Activated CD4-positive, CD25-positive, alpha-beta regulatory T cell treated with anti-CD3 and anti-CD28 coated beads, Interleukin-2, amount 50 U/mL, for 24 hours (primary cell): ENCODE data around the gene NRXN3.

Source experiments
- ATAC-seq, 2 donors: fragments of 150-1000 bp; cut with Tn5 transposase; one replicate each; pipeline ENCODE4 v1.10.0; 2021; ENCODE audit warnings: mild to moderate bottlenecking in 1 of 2, moderate library complexity in 1 of 2

The NRXN3 gene

DNA sequence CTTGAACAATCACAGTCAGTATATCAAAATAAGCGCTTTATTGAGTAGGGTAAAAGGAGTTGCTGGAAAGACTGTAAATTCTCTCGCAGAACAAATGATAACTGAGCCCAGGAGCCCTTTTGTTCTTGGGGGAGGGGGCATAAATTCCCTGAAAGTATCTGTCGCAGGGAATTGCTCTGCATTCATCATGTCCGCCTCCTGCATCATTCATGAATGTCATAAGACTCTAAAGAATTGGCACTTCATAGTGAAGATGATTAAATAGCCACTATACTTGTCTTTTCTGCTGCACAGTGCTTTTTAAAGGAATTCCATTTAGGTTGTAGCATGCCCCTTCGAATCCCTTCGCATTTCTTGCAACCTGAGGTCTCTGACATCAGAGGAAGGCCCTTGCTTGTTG lies 1278.8 kb downstream of the NRXN3 start:
- no peak for ATAC-seq

DNA sequence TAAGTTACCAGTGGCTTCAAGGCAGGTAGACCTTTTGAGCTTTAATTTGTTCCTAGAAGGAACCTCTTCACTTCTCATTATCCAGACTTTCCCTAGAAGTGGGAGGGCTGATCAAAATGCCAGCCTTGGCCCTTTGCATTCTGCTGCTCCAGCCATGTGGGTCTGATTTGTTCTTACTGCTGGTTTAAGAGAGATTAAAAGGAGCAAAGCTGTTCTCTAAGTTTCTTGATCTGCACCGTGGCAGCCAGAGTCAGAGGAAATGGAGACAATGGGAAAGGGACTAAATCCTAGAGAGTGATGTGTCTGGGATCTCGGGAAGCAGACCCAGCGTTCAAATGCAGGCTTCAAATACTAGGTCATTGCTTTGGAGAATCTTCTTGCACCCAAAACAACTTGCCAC lies 1281.4 kb downstream of the NRXN3 start:
- ATAC-seq, result no peak

DNA sequence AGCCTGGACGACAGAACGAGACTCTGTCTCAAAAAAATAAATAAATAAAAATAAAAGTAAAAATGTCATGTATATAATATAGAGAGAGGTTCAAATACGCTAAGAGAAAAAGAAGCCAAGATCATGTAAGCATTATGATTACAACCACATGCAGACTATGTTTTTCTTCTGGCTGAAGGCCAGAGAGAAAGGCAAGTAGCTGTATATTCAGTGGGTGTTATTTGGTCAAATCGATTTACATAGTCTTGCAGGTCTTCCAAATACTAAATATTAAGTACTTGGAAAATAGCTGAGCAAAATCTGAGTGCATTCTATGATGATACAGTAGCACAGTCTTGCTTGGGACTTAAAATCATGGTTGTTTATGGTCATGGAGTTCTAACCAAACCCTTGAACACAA lies 1283.1 kb downstream of the NRXN3 start:
- ATAC-seq, result no peak

DNA sequence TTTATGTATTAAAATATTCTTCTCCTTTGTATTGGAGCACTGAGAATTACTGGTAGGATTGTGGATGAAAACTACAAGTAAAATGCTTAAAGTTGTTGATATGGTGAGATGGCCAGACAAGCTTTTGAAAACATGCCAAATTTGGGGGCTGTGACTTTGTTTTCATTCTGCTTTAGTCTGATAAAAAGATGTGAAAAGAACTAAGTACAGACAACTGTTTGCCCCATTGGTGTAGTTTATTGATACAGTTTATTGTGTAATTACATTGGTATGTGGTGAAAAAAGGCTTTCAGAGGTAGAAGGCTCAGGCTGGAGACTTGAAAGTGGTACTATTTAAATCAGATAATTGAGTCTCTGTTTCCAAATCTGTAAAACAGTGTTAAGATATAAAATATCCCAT lies 1294.3 kb downstream of the NRXN3 start:
- ATAC-seq, result no peak

DNA sequence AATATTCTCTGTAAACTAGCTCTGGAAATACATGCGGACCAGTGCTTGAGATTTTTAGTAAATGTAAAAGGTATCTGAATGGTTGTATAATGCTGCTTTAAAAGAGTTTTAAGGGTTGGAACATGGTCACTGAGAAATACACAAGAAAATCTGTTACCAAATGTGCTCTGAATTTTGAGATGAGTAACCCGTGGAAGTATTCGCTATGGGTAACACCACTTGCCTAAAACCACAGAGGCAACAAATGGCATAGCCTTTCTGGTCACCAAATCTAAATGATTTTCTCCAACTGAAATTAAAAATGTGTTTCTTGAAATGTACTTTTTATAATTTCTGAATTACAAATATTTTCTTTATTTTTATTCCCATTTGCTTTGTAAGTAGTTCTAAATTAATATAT lies 1295.5 kb downstream of the NRXN3 start:
- no peak for ATAC-seq

DNA sequence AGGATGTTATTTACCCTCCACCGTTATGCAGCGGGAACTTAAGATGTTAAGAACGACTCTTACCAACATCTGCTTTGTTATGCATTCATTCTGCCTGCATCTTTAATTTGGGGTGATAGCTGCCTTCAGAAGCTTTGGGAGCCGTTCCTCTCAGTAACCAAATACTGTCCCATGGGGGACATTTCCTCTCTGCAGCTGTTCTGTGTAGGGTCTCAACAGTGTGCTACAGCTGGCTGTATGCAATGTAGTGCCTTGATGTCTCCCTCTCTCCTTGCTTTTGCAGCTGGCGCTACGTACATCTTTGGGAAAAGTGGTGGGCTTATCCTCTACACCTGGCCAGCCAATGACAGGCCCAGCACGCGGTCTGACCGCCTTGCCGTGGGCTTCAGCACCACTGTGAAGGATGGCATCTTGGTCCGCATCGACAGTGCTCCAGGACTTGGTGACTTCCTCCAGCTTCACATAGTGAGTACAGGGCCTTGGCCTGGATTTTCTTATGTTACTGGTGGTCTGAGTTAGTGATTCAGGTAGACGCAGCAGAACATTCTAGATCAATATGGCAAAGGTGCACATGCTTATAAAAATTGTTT lies 1296.9 kb downstream of the NRXN3 start:
- no peak for ATAC-seq

DNA sequence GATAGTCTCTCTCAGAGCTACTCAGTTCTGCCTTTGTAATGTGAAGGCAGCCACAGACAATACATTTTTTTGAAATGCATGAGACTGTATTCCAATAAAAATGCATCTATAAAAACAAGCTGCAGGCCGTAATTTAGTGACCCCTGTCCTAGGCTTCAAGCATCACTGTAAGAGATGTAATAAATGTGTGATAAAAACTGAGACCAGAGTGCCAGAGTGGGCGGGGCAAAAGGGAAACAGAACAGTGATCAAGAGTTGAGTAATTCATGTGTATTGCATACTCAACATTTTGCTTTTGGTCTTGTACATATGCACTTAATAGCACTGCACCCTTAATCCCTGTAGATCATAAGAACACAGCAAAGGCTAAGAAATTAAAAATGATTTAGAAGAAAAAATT lies 1297.7 kb downstream of the NRXN3 start:
- ATAC-seq, result no peak

DNA sequence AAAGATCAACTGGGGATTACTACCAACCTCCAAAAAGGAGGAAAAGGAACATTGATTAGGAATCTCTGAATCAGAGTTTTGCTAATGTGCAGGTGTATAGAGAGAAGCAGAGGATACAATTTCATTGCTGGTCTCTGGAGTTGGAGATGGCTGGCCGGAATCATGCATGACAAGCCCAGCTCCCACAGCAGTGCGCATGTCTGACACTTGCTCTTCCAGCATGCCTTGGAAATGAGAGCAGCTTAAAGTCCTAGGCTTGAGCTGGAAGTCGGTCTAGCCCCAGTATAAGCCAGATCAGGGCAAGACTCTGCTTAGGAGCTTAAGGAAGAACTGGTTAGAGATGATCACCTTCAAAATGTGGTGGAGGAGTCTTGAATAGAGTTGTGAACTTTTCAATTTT lies 1298.3 kb downstream of the NRXN3 start:
- ATAC-seq, result no peak

DNA sequence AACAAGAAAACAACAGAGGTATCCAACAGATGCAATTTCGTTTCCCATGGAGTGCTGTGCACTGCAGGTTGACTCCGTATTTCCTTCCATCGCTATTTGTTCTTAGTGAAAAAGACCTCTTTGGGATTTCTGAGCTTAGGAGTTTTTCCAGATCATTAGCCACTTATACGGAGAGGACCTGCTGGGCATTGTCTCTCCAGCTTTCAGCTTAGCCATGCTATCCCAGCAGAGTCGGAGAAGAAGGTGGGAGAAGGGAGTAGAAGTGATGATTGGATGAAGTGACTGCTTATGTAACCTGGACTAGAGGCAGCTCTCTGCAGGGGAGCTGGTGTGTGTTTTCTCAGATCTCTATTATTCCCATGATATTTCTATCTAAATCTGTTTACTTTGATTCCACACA lies 1303.5 kb downstream of the NRXN3 start:
- no peak for ATAC-seq

DNA sequence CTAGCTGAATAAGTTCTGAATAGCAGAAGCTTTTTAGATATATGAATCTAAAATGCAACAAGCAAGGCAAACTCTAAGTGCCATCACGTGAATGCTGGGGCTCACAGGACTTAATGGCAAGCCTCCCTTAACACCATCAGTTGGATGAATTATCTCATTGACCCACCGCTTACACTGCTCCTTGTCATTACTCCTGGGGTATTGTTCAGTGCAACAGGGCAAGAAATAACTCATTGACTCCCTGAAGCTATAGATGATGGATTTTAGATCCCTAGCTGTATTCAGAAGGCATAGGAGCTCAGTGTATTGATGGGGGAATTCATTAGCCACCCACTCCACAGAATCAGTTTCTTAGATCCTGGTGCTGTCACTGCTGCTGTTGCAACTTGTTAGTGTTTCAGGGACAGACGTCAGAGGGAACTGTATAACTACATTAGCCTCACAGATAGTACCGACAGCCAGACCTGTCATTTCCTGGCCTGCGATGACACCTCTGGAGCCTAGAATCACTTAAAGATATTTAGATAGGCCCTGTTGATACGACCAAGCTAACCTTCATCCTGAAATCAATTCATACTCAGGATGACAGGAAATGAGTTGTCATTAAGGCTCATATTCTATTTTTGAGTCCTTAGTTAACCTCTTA lies 1305.8 kb downstream of the NRXN3 start:
- no peak for ATAC-seq

DNA sequence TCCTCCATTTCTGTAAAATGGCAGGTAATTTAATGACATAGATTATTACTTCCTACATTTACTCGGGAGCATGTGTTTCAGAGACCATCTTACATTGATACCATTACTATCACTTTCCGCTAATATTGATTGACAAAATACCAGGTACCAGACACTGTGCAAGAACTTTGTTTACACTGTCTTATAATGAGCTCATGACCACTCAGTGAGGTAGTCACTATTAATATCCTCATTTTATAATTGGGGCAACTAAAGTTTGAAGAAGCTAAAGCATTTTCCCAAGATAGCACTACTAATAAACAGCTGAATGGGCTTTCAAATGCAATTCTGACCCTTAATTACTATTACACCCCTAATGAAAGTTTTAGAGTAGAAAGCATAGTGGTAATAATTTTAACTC lies 1306.4 kb downstream of the NRXN3 start:
- ATAC-seq, result no peak

DNA sequence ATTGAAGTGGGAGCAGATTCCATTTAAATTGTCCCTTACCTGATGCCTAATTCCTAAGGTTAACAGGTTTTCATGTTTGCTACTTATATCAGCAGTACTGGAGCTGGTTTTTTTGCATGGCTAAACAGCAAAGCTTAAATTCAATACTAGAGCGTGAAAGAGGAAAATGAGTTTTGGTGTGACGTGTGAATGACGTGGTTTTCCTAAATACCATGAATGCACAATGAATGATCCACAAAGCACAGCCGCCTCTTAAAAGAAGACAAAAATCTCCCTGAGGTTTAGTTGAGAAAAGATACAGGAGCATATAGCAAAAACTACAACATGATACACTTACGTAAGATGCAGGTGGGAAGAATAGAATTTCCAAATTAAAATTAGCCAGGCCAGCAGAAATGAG lies 1310.0 kb downstream of the NRXN3 start:
- ATAC-seq, result no peak

DNA sequence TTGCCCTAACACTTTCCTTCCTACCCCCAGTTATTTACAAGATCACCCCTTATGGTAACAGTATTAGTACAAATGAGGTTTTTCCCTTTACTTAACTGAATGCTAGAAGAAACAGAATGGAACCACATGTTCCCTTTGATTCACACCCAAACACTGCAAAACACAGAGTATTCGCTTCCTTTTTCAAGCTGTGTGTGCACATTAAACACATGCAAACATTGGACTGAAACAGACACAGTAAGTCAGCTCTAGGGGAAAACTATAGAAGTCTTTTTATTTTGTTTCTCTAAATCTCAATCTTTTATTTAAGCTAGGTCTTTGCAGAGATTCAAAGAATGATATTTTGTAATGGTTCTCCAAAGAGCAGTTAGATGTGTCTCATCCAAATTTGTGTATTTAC lies 1312.7 kb downstream of the NRXN3 start:
- ATAC-seq, result no peak

DNA sequence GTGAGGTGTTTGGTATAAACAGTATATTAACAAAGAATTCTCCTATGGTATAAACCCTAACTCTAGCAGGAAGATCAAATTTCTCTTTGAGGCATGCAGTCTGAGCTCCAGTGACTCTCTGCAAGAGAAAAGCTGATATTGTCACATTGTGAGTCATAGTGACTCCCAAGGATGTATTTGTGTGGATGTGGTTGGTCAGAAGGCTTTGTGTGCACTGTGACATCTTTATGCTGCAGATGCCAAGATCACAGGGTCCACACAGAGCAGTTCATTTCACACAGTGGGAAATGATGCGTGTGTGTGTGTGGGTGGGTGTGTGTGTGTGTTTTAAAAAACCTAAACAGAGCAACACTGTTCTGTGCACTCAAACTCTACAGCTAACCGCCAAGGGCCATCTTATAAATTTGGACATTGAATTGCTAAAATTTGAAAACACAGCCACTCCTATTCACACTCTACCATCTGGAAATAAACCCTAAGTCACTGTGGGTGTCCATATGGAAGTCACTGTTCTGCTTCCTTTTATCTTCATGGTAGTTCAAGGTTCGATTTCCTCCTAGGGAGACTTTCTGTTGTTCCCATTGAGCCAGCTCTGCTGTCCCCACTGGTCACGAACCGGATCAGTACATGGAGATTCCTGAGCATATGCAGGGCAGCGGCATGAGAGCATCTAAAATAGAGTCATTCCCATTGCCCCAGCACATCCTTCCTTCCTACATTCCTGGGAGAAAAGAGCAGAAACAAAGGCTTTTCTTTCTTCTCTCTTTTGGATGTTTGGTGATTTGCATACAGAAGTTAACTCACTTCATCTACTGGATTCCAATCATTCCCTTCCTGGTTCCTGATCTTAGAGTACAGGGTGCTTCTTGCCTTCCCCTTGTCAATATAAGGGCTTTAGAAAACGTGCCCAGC lies 1313.6 kb downstream of the NRXN3 start:
- no peak for ATAC-seq

DNA sequence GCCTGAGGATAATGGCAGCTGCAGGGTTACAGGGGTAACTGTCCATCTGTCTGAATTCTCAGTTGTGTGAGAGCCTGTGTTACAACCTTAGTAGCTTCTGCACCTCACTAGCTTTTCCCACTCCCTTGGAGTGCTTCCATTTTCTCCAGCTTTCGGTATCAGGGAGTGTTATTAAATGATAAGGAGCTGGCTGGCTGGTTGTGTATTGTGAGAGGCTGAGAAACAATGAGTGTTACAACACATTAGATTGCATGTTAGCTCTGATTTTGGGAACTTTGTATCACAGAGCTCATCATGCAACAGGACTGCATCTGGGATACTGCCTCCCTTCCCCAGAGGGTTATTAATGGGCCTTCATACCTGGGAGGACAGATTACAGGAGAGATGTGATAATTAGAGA lies 1317.5 kb downstream of the NRXN3 start:
- no peak for ATAC-seq

DNA sequence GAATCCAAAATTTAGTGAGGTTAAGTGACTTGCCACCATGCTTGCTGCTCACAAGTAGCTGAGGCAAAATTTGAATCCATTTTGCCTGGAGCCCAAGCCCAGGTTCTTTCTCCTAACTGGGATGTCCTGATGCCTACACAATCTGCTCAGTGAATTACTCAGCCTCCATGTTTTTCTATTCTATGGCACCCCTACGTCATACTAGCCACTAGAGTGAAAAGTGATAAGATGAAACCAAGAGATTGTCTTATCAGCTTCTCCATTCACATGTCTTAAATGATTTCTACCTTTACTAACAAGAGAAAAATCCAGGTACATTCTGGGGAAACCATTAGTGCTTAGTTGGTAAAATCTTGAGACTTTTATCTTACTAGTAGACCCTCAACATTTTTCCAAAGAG lies 1321.0 kb downstream of the NRXN3 start:
- ATAC-seq, result no peak

DNA sequence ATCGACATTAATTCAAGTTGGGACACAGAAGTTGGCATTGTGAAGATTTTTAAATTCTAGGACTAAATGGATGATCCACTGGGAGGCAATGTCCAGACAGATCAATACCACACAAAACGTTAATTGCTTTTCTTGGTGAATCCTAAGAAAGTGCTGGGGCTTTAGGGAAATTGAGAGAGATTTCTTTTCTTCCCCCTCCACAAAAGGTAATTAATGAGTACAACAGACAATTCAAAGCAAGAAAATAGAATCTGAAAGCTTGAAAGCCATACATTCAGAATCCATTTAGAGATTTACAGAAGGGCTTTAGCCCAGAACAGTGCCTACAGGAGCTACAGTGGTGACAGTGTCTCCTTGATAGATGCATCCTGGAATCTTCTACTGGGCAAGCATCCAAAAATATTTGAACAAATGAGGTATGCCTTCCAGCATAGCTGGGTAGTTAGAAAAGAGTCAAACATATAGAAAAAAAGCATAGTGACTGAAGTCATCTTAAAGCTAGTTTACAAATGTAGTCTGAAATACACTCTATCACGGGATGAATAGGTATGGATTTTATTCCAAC lies 1323.0 kb downstream of the NRXN3 start:
- no peak for ATAC-seq

DNA sequence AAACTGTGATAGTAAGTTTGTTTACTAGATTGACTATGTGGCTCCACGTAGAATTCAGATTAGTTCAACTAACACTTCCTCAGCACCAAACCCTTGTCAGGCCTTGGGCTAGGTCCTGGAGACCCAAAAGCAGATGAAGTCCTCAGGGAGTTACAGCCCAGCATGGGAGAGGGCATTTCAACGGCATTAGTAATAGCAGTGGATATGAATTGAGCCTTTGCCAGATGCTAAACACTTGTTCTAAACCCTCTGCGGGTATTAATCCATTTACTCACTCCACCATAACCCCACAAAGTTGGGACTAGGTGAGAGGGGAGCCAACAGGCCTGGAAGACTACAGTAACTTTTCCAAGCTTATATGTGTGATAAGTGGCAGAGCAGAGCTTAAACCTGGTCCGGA lies 1326.5 kb downstream of the NRXN3 start:
- ATAC-seq, result no peak

DNA sequence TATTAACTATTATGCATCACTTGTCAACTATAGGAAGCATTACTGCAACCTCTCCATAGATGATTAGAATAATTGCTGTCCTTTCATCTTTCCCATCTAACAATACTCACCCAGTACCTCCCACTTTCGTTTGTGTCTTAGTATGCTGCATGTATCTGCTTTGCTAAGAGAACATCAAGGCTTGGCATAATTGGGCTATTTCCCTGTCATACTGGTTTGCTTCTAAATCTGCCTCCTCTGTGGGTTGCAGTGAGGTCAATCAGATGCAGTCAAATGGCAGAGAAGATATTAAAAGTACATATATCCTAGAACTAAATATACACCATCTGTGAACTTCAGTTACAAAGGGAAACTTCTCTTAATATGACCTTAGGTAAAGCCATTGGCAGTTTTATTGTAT lies 1330.3 kb downstream of the NRXN3 start:
- no peak for ATAC-seq

DNA sequence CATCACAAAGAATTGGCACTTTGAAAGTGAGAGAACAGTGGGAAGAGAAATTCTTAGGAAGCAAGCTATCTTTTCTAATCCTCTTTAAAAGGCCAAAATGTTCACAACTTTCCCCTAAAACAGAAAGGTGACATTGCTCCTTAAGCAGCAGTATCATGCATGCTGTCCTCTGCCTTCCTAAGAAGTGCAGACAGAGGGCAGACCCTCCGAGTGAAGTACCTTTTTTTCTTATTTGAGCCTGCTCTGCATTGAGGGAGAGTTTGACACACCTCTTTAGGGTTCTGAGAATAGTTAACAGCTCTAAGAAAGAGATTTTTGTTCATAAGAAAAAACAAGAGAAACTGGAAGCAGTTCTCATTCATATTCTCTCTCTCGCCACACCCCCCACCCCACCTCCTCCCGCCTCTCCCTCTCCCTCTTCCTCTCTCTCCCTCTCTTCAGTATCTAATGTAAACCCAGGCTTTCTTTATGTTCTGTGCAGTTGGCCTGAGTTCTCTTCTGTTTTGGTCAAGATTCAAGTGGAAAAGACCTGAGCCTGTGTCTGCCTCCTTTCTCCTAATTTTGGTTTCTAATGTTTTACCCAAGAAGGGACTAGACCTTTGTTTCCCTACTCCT lies 1332.1 kb downstream of the NRXN3 start:
- ATAC-seq, result no peak

DNA sequence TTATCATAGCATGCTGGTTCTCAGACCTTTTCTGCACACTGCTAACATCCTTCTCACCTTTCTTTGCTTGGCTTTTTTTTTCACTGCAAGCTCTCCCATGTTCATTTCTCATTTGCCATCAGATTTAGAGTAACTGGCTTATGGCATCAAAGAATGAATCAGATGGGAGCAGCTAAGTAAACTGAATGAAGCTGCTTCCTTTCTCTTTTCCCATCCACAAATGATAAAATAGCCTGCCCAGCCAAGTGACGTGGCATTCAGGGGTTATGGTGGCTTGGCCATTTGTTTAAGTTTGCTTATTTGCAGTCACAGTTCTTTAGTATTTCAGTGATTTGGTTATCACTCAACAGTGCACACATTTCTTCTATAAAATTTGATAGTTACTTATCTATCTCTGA lies 1332.6 kb downstream of the NRXN3 start:
- no peak for ATAC-seq

DNA sequence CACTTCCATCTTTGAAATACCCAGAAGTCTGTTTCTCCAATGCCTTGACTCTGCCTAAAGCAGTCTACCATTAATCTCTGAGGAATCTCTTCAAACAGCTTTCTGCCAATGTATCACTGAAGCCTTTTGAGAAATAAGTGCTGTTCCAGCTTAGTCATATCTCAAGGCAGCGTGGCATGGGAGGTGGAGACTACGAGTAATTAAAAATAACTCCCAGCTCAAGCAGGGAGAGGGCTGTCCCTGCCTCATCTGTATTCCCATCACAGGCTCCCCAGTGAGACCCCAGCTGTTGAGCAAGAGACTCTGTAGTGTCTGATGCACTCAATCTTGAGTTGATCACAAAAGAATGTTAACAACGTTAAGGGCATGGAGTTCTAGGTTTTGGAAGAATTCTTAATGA lies 1340.5 kb downstream of the NRXN3 start:
- ATAC-seq, result no peak

DNA sequence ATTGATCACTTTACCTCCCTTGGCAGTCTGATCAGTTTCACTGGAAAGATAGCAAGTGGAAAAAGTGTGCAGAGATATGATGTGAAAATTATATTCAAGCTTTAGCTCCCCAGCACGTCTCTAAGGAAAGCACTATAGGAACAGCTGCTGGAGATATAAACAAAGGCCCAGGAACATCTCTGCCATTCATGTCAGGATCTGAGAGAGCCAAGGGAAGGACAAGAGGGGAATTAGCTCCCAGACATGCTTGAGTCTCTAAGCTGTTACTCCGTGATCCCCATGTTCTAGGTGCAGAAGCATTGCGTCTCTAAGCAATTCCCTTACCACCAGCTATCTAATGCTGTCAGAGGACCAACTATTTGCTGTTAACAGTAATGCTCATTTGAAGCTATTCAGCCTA lies 1341.0 kb downstream of the NRXN3 start:
- ATAC-seq, result no peak
